GM19025 (cell line): ENCODE results near the gene PTPRT.

Source experiments
- ATAC-seq: cut with Tn5 transposase; IDR thresholded peaks from one replicate; pipeline ENCODE4 v1.9.1; 2021; ENCODE audit warnings: mild to moderate bottlenecking, low read depth, moderate library complexity; ENCODE audit not compliant: unreplicated experiment

The PTPRT gene

DNA sequence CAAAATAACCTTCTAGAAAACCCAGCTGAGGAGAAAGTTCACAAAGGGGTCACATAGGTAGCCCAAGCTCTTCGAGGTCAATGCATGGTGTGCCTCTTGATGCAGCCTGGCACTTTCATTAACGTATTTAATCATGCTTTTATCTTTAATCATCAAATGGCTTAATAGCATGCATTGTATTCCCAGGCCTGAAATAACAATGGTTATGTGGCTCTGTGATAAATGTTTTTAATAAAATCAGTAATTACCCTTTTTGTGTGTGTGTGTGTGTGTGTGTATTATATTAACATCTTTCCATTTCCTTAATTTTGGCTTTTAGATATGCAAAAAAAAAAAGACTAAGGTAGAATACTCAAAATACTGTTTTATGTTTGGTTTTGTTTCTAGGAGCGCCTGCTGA is 681.8 kb downstream of the PTPRT start:
- ATAC-seq, result no peak

DNA sequence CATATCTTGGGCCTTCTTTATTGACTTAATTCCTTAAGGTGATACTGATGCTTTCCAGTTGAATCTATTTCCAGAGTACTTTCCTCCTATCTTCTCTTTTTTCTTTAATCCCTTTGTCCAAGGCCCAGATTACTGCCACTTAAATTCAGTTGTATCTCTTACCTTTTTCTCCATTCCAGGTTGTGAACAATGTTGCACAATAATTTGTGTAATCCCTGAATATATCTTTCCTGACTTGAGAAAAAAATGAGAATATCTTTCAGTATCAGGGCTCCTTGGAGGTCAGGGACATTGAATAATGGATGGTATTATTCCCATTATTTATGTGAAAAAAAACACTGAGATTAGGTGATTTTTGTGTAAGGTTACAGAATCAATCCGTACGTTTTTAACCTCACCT is 683.3 kb downstream of the PTPRT start:
- ATAC-seq, result no peak

DNA sequence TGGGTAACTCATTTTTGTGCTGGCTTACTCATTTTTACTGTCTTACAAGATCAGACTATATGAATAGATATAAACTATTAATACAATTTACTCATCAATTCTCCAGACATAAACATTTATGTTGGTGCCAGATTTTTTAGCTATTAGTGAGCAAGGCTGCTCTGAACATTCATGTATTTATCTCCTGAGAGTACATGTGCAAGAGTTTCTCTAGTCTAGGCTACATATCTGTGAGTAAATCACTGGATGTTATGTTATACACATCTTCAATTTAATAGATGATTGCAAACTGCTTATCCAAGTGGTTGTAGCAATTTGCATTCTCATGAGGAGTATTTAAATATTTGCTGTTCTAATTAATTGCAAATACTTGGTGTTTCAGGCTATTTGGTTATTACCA is 687.1 kb downstream of the PTPRT start:
- no peak for ATAC-seq

DNA sequence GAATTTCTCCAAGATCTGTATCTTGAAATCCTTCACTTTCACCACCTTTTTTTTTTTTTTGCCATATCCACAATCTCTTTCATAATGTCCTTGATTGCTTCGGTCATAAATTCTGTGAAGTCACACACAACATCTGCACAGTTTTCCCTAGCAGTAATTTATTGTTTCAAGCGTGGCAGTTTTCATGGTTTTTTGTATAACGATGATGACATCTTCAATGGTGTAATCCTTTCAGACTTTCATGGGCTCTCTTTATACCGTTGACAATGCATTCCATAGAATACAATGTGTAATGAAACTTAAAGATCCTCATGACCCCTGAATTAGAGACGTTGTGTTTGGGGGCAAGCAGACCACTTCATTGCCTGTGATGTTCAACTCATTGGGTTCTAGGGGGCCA is 693.1 kb downstream of the PTPRT start:
- no peak for ATAC-seq

DNA sequence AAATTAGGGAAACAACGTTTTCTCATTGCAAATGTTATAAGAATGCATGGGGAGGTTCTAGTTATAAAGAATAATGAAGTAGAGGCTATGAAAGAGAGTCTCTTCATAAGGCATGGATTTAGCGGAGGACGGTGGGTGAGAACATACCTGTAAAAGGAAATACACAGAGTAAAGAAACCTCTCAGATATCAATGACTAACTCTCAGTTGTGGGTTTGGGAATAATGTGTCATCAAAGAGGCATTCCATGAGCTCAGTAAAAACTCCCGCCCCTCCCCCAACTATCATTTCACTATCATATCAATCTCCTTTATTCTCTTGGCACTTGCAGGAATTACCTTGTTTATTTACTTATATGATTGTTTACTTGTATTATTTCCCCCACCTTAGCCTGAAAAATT is 695.4 kb downstream of the PTPRT start:
- ATAC-seq, result no peak

DNA sequence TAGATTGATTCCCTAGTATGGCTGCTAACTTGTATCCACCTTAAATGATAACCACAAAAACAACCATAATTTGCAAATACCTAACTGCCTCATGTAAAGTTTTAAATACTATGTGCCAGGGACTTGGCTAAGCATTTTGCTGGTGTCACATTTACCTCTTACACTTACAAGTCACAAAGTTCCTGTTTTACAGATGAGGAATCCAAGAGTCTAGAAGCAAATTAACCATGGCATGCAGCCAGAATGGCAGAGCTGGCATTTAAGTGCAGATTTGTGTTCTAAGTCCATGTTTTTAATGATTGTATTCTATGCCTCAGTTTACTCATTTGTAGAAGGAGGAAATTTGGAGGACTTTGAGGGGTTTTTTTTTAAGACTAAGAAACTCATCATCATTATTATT is 696.7 kb downstream of the PTPRT start:
- ATAC-seq, result no peak

DNA sequence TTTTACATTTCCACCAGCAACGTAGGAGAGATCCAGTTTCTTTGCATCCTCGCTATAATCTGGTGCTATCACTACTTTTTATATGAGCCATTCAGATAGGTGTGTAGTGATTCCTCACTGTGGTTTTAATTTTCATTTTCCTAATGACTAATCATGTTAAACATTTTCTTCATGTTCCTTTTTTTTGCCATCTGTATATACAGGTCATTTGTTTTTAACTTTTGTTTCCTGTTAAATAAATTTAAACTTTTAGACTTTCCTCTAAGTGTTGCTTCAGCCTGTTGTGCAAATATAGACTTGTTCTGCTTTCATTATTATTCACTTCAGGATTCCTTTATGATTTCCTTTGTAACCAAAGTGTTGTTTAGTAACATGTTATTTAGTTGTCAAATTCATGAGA is 697.4 kb downstream of the PTPRT start:
- no peak for ATAC-seq

DNA sequence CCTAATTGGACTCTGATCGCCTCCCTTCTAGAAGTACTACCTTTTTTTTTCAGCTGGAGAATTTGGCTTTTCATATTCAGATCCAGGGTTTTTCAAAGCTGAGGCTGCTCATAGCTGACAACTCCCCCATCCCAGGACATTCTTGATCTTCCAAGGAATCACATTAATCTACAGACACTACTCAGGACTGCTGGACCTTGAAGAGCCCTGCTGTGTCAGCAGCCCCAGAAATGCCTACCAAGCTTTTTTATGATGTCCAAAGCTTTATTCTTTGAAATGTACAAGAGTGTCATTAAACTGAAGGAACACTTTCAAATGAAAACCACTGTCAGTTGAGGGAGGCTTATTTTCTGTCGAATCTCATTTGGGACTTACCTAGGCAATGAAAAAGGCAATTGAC is 704.1 kb downstream of the PTPRT start:
- no peak for ATAC-seq

DNA sequence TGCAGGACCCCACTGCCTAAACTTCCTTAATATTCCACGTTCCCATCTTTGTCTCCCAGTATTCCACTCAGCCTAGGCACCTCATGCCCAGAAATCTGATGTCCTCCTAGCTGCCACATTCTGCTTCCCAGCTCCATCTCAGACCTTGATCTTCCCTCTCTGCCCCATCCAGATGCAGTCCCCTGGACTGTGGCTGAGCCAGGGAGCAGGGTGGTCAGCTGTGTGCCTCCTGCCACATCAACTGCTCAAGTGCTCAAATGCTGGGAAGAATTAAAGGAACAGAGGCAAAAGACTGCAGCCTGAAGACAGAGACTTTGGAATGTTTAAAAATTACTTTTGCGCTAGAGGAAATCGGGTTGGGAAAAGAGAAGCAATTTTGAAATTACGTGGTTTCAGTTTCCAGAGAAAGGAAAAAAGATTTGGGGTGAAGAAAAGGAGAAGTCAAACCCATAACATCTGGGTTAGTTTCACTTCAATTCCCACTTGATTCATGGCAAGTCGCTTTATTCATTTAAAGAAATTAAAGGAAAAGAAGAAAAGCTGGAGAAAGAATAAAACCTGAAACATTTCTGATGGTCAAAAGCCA is 704.8 kb downstream of the PTPRT start:
- no peak for ATAC-seq

DNA sequence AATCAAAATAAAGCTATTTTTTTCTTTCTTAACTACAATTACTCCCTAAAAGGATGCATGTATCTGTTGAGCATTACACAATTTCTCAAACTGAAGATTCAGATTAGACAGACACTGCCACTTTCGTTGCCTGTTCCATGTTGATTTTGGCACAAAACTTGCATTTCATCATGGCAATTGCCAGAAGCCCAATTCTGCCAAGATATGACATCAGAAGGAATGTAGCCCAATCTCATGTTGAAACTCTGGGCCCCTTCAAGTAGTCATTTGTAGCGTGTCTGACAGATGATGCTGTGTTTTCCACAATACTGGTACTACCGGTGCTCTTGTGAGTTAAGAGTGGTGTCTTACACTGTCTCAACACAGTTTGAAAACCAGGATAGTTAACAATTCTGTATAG is 705.4 kb downstream of the PTPRT start:
- no peak for ATAC-seq

DNA sequence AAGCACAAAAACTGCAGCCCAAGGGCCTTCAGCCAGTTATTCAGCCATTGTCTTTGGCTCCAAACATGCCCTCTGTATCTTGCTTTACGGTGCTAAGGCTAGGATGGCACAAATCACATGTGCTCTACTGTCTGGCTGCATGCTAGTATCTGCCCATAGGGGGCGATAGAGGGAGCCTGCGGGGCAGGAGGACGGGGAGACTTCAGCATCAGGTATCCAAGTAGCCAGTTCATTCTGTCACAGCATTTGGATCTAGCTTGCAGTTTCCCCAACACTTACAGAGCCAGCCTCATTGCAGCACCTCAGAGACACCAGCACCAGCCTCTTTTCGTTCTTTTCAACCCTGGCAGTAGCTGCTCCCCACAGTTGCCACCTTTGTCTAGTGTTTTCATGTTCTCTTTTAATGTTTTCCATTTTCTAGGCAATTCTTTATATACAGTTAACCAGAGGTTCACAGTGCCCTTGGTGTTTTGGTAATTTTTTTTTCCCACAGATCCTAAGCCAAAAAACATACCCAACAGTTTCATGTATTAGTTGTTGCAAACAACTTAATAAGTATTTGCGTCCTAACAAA is 705.9 kb downstream of the PTPRT start:
- no peak for ATAC-seq

DNA sequence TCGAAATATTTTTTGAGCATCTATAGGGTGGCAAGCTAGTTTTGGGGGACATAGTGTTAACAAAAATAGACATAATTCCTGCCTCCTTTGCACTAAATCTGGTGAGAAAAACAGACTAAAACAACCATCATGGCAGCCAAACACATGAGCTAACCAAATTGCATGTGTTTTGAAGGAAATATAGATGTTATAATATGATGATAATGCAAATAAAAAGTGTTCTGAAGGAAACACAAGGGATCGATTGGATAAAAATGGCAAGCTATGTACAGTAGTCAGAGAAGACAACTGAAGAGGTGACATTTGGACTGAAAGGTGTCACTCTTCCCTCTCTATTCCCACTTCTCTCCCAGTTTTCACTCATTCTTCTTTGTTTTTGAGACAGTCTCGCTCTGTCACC is 706.9 kb downstream of the PTPRT start:
- ATAC-seq, result no peak

DNA sequence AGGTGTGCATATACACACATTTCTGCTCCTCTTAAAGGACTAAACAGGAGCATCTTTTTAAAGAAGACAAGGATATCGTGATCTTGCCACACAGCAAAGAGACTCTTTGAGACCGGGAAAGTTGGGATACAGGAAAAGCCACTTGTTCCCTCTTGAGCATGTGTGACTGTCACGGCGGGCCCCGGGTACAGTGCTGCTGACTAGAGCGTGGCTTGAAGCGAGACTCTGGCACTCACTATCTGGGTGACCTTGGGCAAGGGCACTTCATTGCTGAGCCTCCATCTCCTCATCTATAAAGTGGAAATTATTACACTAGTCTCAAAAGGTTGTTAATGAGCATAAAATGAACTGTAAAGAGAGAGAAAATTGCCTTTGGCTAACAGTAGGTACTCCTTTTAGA is 713.9 kb downstream of the PTPRT start:
- no peak for ATAC-seq

DNA sequence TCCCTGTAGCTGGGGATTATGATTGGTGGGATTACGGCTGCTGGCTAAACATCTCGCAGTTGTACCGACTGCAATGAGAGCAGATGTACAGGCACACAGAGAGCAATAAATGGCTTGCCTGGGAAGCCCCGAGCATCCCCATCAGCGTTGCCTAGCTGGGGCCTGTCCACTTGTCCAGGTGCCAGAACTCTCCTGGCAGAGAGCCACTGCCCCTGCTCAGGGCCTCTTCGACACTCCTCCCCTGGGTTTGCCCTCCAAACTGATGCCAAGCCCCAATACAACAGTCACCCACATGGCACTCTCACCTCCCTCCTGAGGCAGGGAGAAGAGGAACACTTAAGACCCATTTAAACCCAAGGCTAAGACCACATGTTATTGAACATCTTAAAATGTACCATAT is 715.1 kb downstream of the PTPRT start:
- no peak for ATAC-seq

DNA sequence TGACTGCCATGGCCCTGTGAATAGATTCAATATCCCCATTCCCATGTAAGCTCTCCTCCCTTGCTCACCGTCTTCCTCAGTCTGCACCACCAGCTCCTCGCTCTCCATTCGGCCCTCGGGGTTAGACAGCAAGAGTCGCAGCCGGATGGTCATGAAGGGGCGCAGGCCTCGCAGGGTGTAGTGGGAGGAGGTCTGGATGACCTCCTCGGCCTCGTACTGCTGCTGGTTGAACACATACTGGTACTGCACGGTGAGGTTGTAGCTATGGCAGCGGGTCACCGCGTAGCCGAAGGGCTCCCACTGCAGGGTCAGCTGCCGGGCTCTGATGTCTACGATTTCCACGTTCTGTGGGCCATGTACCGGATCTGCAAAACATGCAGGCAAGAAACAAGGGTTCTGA is 717.5 kb downstream of the PTPRT start:
- ATAC-seq, result no peak

DNA sequence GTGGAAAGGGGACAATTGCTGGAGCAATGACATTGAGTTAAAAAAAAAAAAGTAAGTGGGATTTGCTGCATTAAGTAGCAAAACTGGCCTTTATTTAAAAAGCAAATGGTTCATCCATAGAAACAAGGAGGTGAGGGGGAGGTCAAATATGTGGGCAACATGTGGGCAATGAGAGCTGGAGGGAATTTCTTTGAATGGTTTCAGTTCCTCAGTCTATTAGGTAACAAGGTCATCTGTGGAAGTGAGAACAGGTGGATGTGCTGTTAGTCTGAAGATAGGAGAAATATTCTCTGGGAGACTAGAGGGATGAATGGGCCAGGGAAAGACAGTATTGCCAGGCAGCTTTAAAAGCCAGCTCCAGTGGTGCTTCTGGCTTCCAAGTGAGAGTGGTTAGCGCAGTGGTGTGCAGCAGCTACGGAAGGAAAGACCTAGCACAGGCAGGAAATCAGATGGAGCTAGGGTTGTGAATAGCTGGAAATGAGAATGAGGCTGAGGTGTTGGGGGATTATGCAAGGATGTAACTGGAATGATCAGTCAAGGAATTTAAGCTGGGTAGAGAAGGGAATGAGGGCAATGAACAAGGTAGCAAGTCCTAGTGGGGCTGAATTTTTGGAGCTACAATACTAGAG is 727.6 kb downstream of the PTPRT start:
- ATAC-seq, result no peak

DNA sequence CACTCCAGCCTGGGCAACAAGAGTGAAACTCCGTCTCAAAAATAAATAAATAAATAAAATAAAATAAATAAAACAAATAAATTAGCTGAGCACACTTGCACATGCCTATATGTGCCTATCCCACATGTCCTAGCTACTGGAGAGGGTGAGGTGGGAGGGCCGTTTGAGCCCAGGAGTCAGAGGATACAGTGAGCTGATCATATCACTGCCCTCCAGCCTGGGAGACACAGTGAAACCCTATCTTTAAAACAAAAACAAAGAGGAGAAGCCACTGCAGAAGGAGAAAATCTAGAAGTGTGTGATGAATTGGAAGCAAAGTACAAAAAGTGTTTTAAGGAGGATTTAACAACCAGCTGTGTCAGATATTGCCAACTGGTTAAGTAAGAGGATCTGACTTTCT is 728.4 kb downstream of the PTPRT start:
- ATAC-seq, result no peak

DNA sequence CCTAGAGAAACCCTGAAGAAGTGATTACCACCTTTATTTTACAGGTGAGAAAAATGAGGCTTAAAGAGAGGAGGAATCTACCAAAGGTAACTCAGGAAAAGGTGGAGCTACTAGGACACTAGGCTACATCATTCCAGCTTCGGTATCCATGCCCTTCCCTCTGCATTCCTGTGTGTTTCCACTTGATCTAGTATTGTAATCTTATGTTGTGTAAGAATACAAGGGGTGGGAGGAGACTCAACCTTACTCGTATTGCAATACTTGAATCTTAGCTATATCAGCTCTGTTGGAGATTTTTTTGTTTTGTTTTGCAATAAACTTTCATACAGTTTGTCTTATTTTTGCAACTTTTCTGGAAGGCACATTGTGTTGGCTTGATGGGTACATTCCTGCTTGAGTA is 742.4 kb downstream of the PTPRT start:
- ATAC-seq, result no peak

DNA sequence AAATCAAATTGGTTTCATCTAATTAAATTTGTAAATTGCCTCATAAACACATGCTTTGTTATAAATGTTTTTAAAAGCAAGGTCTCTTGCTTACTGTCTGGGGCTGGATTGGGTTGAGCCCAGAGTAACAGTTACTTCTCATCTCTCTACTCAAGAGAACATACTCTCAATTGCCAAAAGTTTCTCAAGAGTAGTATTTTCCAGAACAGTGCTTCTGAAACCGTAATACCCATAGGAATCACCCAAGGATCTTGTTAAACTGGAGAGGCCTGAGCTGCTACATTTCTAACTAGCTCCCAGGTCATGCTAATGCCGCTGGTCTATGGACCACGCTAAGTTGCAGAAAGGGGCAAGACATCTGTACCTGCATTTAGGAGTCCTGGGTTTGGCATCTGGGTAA is 744.9 kb downstream of the PTPRT start:
- ATAC-seq, result no peak

DNA sequence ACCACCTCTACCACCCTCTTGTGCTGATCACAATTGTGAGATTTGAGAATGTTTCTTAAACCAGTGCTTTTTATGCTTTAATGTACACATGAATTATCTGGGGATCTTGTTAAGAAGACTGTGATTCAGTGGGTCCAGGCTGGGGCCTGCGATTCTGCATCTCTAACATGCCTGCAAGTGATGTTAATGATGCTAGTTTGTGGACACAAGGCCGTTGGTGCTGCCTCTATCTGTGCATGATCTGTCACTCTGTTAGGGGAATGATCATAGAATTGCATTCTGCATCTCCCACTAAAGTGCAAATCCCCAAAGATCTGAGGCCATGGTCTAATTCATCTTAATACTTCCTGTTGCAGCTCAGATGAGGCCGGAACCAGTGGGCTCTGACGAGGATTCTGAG is 746.5 kb downstream of the PTPRT start:
- no peak for ATAC-seq

DNA sequence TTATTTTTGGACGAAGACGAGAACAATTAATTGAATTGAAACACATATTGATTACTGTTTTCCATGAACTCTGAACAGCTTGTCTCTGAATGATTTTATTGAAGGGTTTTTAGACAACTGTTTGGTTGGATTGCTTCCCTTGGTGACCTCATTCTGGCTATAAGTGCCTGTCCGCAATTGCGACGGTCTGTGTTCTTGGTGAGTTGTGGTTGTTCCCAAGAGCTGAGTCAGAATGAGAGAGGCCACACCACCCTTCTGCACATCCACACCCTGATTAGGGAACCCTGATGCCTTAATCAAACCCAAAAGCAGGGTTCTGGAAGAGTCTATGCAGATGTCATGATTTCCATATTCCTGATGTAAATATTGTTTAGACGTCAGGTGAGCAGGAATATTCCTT is 747.0 kb downstream of the PTPRT start:
- ATAC-seq, result no peak

DNA sequence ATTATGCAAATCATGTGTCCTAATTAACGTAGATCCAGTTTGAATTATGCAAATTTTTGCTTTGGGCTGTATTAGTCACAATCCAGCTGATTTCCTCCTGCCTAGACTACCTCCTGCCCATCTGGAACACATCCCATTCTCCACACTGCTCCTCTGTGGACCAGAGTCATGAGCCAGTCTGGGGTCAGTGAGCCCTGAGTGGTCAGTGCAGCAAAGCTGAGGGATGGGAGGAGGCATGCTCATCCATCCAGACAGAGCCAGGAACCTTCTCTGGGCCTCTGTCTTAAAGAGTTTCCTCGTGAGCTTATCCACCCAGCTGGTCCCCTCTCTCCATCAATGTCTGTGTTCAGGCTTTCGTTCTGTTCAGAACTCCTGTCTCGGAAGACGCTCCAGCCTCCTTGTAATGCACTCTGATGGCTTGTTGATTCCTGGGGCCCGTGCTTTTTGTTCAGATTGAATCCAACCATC is 747.8 kb downstream of the PTPRT start:
- no peak for ATAC-seq
